ENCODE results near the gene CCDC77. TPM values are rescaled to one million over a fixed set of nuclear protein-coding genes. Genes with fewer than 3 reads are reported as not detected.

The CCDC77 gene
- 4.5 and 9.2 TPM in 2 replicates for total RNA-seq

GRCh38 chr12:401235-402028 lies at the start of gene CCDC77:
CCDC77 (plus strand) TSS chr12:401644; CDS start chr12:409384, 7,740 bp downstream.

GRCh38 chr12:389142-390096 lies 12.0 kb upstream of the CCDC77 start, which contains the start of gene KDM5A:
KDM5A (minus strand) TSS chr12:389320; CDS start chr12:389091, 229 bp downstream.

DNA sequence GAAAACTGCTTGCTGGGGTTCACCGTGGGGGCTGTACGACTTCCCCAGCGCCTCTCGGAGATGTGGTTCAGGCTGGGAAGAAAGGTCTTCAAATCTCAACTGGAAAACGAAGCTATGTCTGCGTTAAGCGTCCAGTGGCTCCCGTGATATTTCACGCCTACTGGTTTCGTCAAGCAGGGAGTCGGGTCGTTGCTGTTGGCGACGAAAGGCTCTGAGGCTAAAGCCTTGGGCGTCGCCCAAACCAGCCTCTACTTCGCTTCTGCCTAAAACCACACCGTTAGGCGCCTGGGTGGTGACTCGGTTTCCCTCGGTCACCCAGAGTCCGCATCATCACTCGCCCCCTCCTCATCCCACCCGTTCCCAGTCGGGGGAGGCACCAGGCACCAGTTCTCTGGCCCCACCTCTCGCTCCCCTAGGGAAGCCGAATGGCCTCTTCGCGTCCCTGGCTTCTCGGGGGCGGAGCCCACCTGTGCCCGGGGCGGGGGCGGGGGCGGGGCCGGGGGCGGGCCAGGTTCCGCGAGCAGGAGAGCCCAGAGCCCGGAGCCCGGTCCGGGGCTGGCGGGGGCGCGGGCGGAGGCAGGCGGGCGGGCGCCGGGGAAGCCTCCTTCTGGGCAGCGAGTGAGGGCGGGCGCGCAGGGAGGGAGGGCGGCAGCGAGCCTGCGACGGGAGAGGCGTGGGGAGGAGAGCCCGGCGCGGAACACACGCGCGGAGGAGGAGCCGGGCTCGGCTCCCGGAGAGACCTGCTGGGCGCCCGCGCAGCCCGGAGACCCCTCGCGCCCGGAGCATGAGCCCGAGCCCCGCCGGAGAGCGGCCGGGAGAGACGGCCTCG lies 58.2 kb downstream of the CCDC77 start, which contains the start of gene B4GALNT3:
TSS of gene B4GALNT3 (plus strand) at position 510 of the 829 bp plus-strand sequence. CDS start 438 bp downstream, outside the sequence.

Other genes with a start within 250 kb of the CCDC77 start
- under 0.01 TPM in 1 of 2 replicates, not detected in the other for gene SLC6A12, start 187.5 kb upstream of the CCDC77 start, total RNA-seq
- 0.42 TPM in 1 of 2 replicates, not detected in the other for gene SLC6A13, start 138.8 kb upstream of the CCDC77 start, total RNA-seq
- gene KDM5A, start 12.3 kb upstream of the CCDC77 start, total RNA-seq, result 64.4 and 80.5 TPM in 2 replicates
- gene B4GALNT3, start 58.3 kb downstream of the CCDC77 start, total RNA-seq, result 0.23 TPM in 1 of 2 replicates, not detected in the other